22Rv1 (cell line): ENCODE results near the gene GDF7.

Experiments used
- H3K27ac ChIP-seq: fragments of 450-650 bp; 2 replicates; pipeline ENCODE4 v1.5.1; 2017
- CTCF ChIP-seq: fragments of 450-650 bp; IDR thresholded peaks from 2 replicates; pipeline ENCODE4 v1.5.1; 2017; ENCODE audit warnings: mild to moderate bottlenecking
- ZFX ChIP-seq: fragments of 450-650 bp; IDR thresholded peaks from 2 replicates; pipeline ENCODE4 v1.6.1; 2017; ENCODE audit warnings: antibody characterized with exemption, borderline replicate concordance

GDF7 gene

DNA sequence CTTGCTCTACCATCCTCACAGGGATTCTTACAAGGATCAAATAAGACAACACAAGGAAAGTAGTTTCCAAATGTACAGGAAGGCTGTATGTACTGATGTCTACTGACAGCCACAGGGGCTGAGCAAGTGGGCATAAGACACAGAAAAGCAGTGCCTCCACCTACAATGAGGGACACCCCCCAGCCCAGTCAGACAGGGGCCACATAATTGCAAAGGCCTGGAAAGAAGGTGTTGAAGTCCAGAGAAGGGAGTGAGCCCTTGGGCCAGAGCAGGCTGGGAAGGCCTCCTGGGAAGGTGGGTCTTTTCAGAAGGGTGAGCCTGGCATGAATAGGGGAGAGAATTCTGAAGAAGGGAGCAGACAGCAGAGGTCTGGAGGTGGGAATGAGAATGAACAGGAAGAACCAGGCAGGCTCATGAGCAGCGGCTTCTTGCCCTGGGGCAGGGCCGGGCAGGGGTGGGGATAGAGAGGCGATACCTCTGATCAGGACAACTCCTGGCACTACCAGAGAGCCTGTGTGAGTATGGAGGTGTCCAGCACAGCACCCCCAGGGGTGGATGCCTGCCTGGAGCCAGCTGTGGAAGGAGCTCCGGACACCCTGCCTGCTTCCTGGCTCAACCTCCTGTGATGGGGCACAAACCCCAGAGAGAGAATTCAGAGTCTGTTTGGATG is 46.1 kb upstream of the GDF7 start:
- H3K27ac ChIP-seq: no peak overlapping the region
- TF ChIP-seq ZFX: no peak
- TF ChIP-seq CTCF: no peak

GRCh38 chr2:20621366-20622295 is 45.3 kb upstream of the GDF7 start:
- no peak overlapping the region for H3K27ac ChIP-seq
- TF ChIP-seq ZFX: no peak

GRCh38 chr2:20622296-20622686 is 44.7 kb upstream of the GDF7 start:
- no peak for TF ChIP-seq ZFX
- TF ChIP-seq CTCF: no peak
- H3K27ac ChIP-seq: no peak overlapping the region

- TF ChIP-seq CTCF (no peak), ZFX (no peak)
- no peak overlapping the region for H3K27ac ChIP-seq
Measured at GRCh38 chr2:20622731-20623130, 44.2 kb upstream of the GDF7 start.

DNA sequence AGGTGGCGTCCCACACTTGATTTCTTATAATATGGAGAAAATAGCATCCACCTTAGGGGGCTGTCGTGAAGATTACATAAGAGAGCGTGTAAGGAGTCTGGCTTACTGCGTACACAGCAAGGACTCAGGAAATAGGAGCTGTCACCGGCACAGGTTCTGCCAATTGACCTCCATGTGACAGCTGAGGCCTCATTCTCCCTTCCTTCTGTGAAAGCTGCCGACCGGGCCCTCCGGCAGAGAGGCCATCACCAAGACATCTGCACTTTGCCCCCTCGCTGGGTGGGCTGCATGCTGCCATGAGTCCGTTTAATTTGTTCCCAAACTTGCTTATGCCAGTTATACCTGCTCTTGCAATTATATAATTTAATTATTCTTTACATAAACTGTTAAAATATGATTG is 43.7 kb upstream of the GDF7 start:
- TF ChIP-seq ZFX (no peak), CTCF (no peak)
- no peak overlapping the region for H3K27ac ChIP-seq

DNA sequence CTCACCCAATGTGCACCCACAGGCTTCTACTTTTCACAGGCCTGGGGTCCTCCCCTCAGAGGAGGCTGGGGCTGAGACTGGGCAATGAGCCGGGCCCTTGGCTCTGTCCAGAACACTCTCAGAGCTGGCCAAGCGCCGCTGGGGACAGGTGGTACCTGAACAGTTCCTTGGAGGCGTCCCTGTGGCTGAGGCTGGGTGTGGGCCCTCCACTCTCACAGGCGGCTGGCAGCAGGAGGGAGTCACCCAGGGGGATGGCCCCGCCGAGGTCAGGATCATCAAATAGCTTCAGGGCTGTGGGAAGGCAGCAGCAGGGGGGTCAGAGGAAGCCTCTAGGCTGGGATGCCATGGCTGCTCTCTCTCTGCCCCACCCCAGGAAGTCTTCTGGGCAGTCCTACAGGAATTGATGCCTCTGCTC is 43.2 kb upstream of the GDF7 start:
- H3K27ac ChIP-seq: no peak overlapping the region
- TF ChIP-seq ZFX: no peak
- no peak for TF ChIP-seq CTCF

DNA sequence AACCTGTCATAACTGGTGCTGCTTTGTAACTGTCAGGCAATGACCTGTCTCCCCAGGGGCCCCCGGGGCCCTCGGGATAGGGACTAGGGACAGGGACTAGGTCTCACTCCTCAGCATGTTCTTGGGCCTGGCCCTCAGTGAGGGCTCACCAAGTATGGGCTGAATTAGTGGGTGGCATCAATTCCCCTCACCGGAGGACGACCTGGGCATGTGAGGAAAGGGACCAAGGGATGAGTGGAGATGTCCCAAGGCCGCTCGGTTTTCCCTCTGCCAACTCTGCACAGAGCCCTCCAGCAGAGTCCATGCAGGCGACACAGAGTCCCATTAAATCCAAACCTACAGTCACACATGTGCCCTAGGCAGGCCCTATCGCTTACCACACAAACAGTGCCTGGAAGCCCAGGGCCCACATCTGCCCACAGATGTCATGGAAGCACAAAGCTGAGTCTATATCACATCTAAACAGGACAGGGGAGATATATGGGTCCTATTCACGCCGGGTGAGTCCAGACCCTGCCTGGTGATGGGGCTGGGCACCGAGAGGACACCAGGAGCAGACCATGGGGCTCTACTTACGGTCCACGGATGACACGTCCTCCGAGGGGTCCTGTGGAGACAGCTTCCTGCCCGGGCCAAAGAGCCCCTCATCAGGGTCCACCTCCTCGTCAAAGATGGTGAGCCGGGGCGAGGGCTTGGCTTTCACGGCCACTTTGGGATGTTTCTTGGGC is 42.6 kb upstream of the GDF7 start:
- no peak for TF ChIP-seq CTCF
- TF ChIP-seq ZFX: no peak

More for the DNA sequence above, 42.6 kb upstream of the GDF7 start:
- no peak overlapping the region for H3K27ac ChIP-seq
